T47D (cell line): Measurements from ENCODE around the gene MGLL.

Source experiments
- DNase-seq, 2 experiments: peaks; one replicate each; pipeline versions ENCODE4 v3.0.0 to v3.0.0-alpha.2; 2011 to 2012; ENCODE audit warnings: low read depth in 1 of 2, low spot score in 1 of 2
- JUND ChIP-seq: IDR thresholded peaks from 2 replicates; pipeline ENCODE4 v1.6.1; 2012; ENCODE audit warnings: low read depth
- in situ Hi-C: cut with HindIII; loops from 2 replicates; pipeline ENCODE4 v1.10.0; 2016; ENCODE audit warnings: low sequenced_read_pairs, low pct_unique_long_range_greater_than_20kb

The MGLL gene

GRCh38 chr3:127747066-127747465, 75.2 kb downstream of the MGLL start:
- in situ Hi-C loops: no loop called here
- no peak for TF ChIP-seq JUND

GRCh38 chr3:127746400-127747057, 75.8 kb downstream of the MGLL start:
- no peak for TF ChIP-seq JUND
- in situ Hi-C loops: no loop called here
- DNase-seq: no peak

More at GRCh38 chr3:127747066-127747465, 75.2 kb downstream of the MGLL start:
- DNase-seq: no peak

GRCh38 chr3:127745656-127746399, 76.5 kb downstream of the MGLL start:
- in situ Hi-C loops: no loop called here
- TF ChIP-seq JUND: no peak
- DNase-seq: no peak

- in situ Hi-C loops: no loop called here
- no peak for DNase-seq
- no peak for TF ChIP-seq JUND
Measured at GRCh38 chr3:127744875-127745274, 77.4 kb downstream of the MGLL start.

- in situ Hi-C loops: no loop called here
- no peak for TF ChIP-seq JUND
- DNase-seq: no peak
Measured at GRCh38 chr3:127744253-127744815, 78.0 kb downstream of the MGLL start.

GRCh38 chr3:127743351-127744252, 78.7 kb downstream of the MGLL start:
- DNase-seq: no peak
- no peak for TF ChIP-seq JUND
- in situ Hi-C loops: no loop called here

- DNase-seq: no peak
- in situ Hi-C loops: no loop called here
Measured at GRCh38 chr3:127742580-127742979, 79.7 kb downstream of the MGLL start.

GRCh38 chr3:127741690-127742089, 80.6 kb downstream of the MGLL start:
- DNase-seq: no peak
- in situ Hi-C loops: no loop called here
- TF ChIP-seq JUND: no peak

More at GRCh38 chr3:127742580-127742979, 79.7 kb downstream of the MGLL start:
- no peak for TF ChIP-seq JUND

GRCh38 chr3:127741246-127741645, 81.1 kb downstream of the MGLL start:
- in situ Hi-C loops: no loop called here
- TF ChIP-seq JUND: no peak
- DNase-seq: no peak

GRCh38 chr3:127740136-127740915, 82.0 kb downstream of the MGLL start:
- TF ChIP-seq JUND: no peak
- no peak for DNase-seq
- in situ Hi-C loops: no loop called here

GRCh38 chr3:127739347-127740135, 82.8 kb downstream of the MGLL start:
- in situ Hi-C loops: no loop called here
- no peak for TF ChIP-seq JUND
- DNase-seq: no peak
